Prostate gland (tissue), 2 donors: ENCODE results near the gene RXRA. TPM values are rescaled to one million over a fixed set of nuclear protein-coding genes. Genes with fewer than 3 reads are reported as not detected.

Source experiments
- DNase-seq: peaks from one replicate; pipeline ENCODE4 v3.0.0-alpha.2; 2019; ENCODE audit warnings: low spot score
- H3K27ac ChIP-seq, 2 donors: fragments of 200-600 bp; sonication (generic); 2 replicates each; pipeline ENCODE4 v1.5.1; 2017 to 2019
- H3K27me3 ChIP-seq: fragments of 200-600 bp; sonication (generic); replicated peaks from 2 replicates; pipeline ENCODE4 v1.5.1; 2019; ENCODE audit not compliant: insufficient read depth
- H3K36me3 ChIP-seq, 2 donors: fragments of 200-600 bp; sonication (generic); 1 replicate in 1 of 2; 2 replicates in 1 of 2; pipeline versions ENCODE4 v1.5.1 to v1.8.1; 2017 to 2019
- H3K4me1 ChIP-seq: fragments of 200-600 bp; sonication (generic); replicated peaks from 2 replicates; pipeline ENCODE4 v1.5.1; 2019
- H3K4me3 ChIP-seq, 2 donors: fragments of 200-600 bp; sonication (generic); 2 replicates each; pipeline ENCODE4 v1.5.1; 2017 to 2019
- H3K9me3 ChIP-seq: fragments of 200-600 bp; sonication (generic); 2 replicates; pipeline ENCODE4 v1.5.1; 2017
- POLR2A ChIP-seq: fragments of 450-650 bp; IDR thresholded peaks from one replicate; pipeline ENCODE4 v1.6.1; 2016; ENCODE audit warnings: antibody characterized with exemption, mild to moderate bottlenecking
- POLR2AphosphoS5 ChIP-seq: sonication (generic); formaldehyde crosslinking; IDR thresholded peaks from one replicate; pipeline ENCODE4 v1.6.1; 2017; ENCODE audit warnings: antibody characterized with exemption
- WGBS: methylation state at CpG from one replicate; pipeline ENCODE4 v1.1.5; 2018; 5-methylcytosine and 5-hydroxymethylcytosine counted together
- intact Hi-C: fragments of 100-400 bp; cut with DNase I; formaldehyde crosslinking; loops from one replicate; pipeline ENCODE4 v1.14.2; 2022
- total RNA-seq, 2 donors: library from RNA; depleted of rRNA; stranded (reverse); fragments of >200 nt; gene quantifications; one replicate each; pipeline ENCODE4 v1.1.0, GENCODE V29; 2016
- TF ChIP-seq, protein P1 (sequence below), 4 experiments: fragments of 200-600 bp in 2 of 4; fragments of 450-650 bp in 2 of 4; sonication (generic) in 2 of 4; IDR thresholded peaks; 1 replicate in 3 of 4; 2 replicates in 1 of 4; pipeline ENCODE4 v1.5.1; 2016 to 2019; ENCODE audit warnings: antibody characterized with exemption in 4 of 4, mild to moderate bottlenecking in 2 of 4, moderate library complexity in 2 of 4

The RXRA gene
- total RNA-seq, 2 donors from 2014 or later: 69.5 to 84.1 TPM

GRCh38 chr9:134317790-134318414 is 8.4 kb upstream of the RXRA start:
- 86% methylated on average over 2 of the region's 4 CpGs for WGBS
- Histone ChIP-seq H3K9me3 (no peaks in the 10 kb centered on the region), H3K27me3 (no peaks in the 10 kb centered on the region), H3K36me3 (no peaks in the 10 kb centered on the region), H3K4me3 (no peak overlapping the region), H3K4me1 (no peaks in the 10 kb centered on the region), H3K27ac (no peak overlapping the region)
- DNase-seq: no peak
- TF ChIP-seq, protein P1, sequence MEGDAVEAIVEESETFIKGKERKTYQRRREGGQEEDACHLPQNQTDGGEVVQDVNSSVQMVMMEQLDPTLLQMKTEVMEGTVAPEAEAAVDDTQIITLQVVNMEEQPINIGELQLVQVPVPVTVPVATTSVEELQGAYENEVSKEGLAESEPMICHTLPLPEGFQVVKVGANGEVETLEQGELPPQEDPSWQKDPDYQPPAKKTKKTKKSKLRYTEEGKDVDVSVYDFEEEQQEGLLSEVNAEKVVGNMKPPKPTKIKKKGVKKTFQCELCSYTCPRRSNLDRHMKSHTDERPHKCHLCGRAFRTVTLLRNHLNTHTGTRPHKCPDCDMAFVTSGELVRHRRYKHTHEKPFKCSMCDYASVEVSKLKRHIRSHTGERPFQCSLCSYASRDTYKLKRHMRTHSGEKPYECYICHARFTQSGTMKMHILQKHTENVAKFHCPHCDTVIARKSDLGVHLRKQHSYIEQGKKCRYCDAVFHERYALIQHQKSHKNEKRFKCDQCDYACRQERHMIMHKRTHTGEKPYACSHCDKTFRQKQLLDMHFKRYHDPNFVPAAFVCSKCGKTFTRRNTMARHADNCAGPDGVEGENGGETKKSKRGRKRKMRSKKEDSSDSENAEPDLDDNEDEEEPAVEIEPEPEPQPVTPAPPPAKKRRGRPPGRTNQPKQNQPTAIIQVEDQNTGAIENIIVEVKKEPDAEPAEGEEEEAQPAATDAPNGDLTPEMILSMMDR (IDR thresholded peaks at IDR 0.05): no peak
- TF ChIP-seq POLR2AphosphoS5 (no peak), POLR2A (no peak)
- intact Hi-C loops: no loop called here

- Histone ChIP-seq H3K36me3 (no peaks in the 10 kb centered on the region), H3K9me3 (no peaks in the 10 kb centered on the region), H3K27me3 (no peaks in the 10 kb centered on the region), H3K27ac (no peak overlapping the region), H3K4me3 (no peak overlapping the region), H3K4me1 (no peaks in the 10 kb centered on the region)
- no peak for DNase-seq
- 93% methylated on average over 11 of the region's 11 CpGs for WGBS
- TF ChIP-seq, protein P1 (IDR thresholded peaks at IDR 0.05): no peak
- TF ChIP-seq POLR2AphosphoS5 (no peak), POLR2A (no peak)
- intact Hi-C loops: no loop called here
These were observed 7.8 kb upstream of the RXRA start for GRCh38 chr9:134318481-134318891.

- no peak for TF ChIP-seq POLR2AphosphoS5
- no peak for TF ChIP-seq POLR2A
- TF ChIP-seq, protein P1 (IDR thresholded peaks at IDR 0.05): no peak
- no peak overlapping the region for H3K4me3 ChIP-seq
- no peaks in the 10 kb centered on the region for H3K4me1 ChIP-seq
- no peak for DNase-seq
- no peaks in the 10 kb centered on the region for H3K36me3 ChIP-seq
- no peaks in the 10 kb centered on the region for H3K27me3 ChIP-seq
- whole genome bisulfite sequencing: 87% methylated on average over 4 of the region's 5 CpGs
- no peaks in the 10 kb centered on the region for H3K9me3 ChIP-seq
- H3K27ac ChIP-seq: no peak overlapping the region
- intact Hi-C loops: no loop called here
These were observed 7.3 kb upstream of the RXRA start for GRCh38 chr9:134318941-134319305.

- Histone ChIP-seq H3K4me3 (no peak overlapping the region), H3K27me3 (no peaks in the 10 kb centered on the region), H3K27ac (no peak overlapping the region), H3K4me1 (no peaks in the 10 kb centered on the region), H3K9me3 (no peaks in the 10 kb centered on the region), H3K36me3 (no peaks in the 10 kb centered on the region)
- DNase-seq: no peak
- intact Hi-C loops: no loop called here
- WGBS: 93% methylated on average over 24 of the region's 24 CpGs
- TF ChIP-seq POLR2A: no peak
- TF ChIP-seq POLR2AphosphoS5: no peak
- TF ChIP-seq, protein P1 (IDR thresholded peaks at IDR 0.05): no peak
These were observed 6.7 kb upstream of the RXRA start for GRCh38 chr9:134319306-134320125.
